K562 (cell line): ENCODE measurements around the gene RGMB. TPM values are rescaled to one million over a fixed set of nuclear protein-coding genes. Genes with fewer than 3 reads are reported as not detected.

Source experiments
- ATAC-seq: fragments of 200-7000 bp; cut with Tn5 transposase; 3 replicates; pipeline ENCODE4 v1.9.1; 2020; ENCODE audit warnings: moderate library complexity
- BruUV-seq: library from RNA; stranded (reverse); fragments of 400-500 nt; replicated peaks from 2 replicates; lab custom pipeline; 2021; lab: Mats Ljungman, UMichigan
- CTCF ChIA-PET: fragments of 300-600 bp; formaldehyde crosslinking; extraction: SDS; loops from one replicate; lab custom pipeline; 2021; ENCODE audit warnings: low intra/inter-chr PET ratio; lab: Yijun Ruan, JAX
- POLR2A ChIA-PET: fragments of 300-600, 350-650 bp; sonication (Branson Sonifier 250); formaldehyde crosslinking; extraction: SDS; loops from one replicate; lab custom pipeline; 2021; ENCODE audit warnings: antibody characterized with exemption, inconsistent platforms; lab: Yijun Ruan, JAX
- DNase-seq, 4 experiments: peaks; one replicate each; pipeline versions ENCODE4 v3.0.0 to v3.0.0-alpha.2; 2011 to 2018; ENCODE audit warnings: low spot score in 3 of 4, mixed read lengths in 3 of 4; ENCODE audit errors: extremely low read depth in 1 of 4
- FAIRE-seq: peaks from 2 replicates; lab custom pipeline; 2011; peaks lifted over from hg19 to GRCh38; lab: Jason Lieb, UNC
- H2AFZ ChIP-seq: 2 replicates; pipeline ENCODE4 v1.6.0; 2011; ENCODE audit warnings: low read depth, low read length, control low read depth, inconsistent platforms
- H3K27ac ChIP-seq: fragments of 200-600 bp; 3 replicates; pipeline ENCODE4 v1.8.0; 2011; ENCODE audit warnings: low read depth, mild to moderate bottlenecking, control low read depth, inconsistent platforms, low read length, moderate library complexity, mixed read lengths; ENCODE audit errors: extremely low read depth
- H3K27me3 ChIP-seq, 2 experiments: fragments of 300-600 bp in 1 of 2; 2 replicates in 1 of 2; 3 replicates in 1 of 2; pipeline versions ENCODE4 v1.6.0 to v1.8.0; 2011; ENCODE audit warnings: inconsistent platforms in 2 of 2, low read length in 2 of 2, mild to moderate bottlenecking in 1 of 2, mixed read lengths in 1 of 2, moderate library complexity in 1 of 2; ENCODE audit not compliant: control insufficient read depth in 2 of 2, insufficient read depth in 2 of 2
- H3K36me3 ChIP-seq: fragments of 300-600 bp; 3 replicates; pipeline ENCODE4 v1.8.0; 2011; ENCODE audit warnings: mild to moderate bottlenecking, low read length, inconsistent platforms; ENCODE audit not compliant: control insufficient read depth, insufficient read depth
- H3K4me1 ChIP-seq, 2 experiments: fragments of 200-600 bp in 1 of 2; replicated peaks in 1 of 2; 2 replicates in 1 of 2; 3 replicates in 1 of 2; pipeline versions ENCODE4 v1.5.1 to v1.8.0; 2011; ENCODE audit warnings: inconsistent platforms in 2 of 2, low read length in 2 of 2, mild to moderate bottlenecking in 1 of 2, mixed read lengths in 1 of 2, moderate library complexity in 1 of 2; ENCODE audit not compliant: control insufficient read depth in 2 of 2, insufficient read depth in 2 of 2
- H3K4me2 ChIP-seq: 2 replicates; pipeline ENCODE4 v1.6.1; 2011; ENCODE audit warnings: low read length, control low read depth, inconsistent platforms, mixed read lengths; ENCODE audit not compliant: insufficient read depth
- H3K4me3 ChIP-seq: fragments of 200-600 bp; sonication (generic), shearing (Covaris generic); 2 replicates; pipeline ENCODE4 v1.5.1; 2016; ENCODE audit warnings: control low read depth, inconsistent platforms
- H3K79me2 ChIP-seq: fragments of 200-600 bp; 3 replicates; pipeline ENCODE4 v1.8.0; 2011; ENCODE audit warnings: low read length, inconsistent platforms; ENCODE audit not compliant: control insufficient read depth, insufficient read depth
- H3K9ac ChIP-seq, 2 experiments: 2 replicates each; pipeline versions ENCODE4 v1.6.0 to v1.6.1; 2011; ENCODE audit warnings: low read depth in 2 of 2, low read length in 2 of 2, control low read depth in 1 of 2, inconsistent platforms in 1 of 2, mild to moderate bottlenecking in 1 of 2, mixed read lengths in 1 of 2; ENCODE audit not compliant: insufficient read depth in 1 of 2
- H3K9me1 ChIP-seq: one replicate; pipeline ENCODE4 v1.6.0; 2011; ENCODE audit warnings: inconsistent platforms, mild to moderate bottlenecking, low read length, moderate library complexity; ENCODE audit not compliant: control insufficient read depth, insufficient read depth
- H3K9me3 ChIP-seq: replicated peaks from 2 replicates; pipeline ENCODE4 v1.5.1; 2011; ENCODE audit warnings: low read depth, low read length, inconsistent platforms; ENCODE audit not compliant: control insufficient read depth, insufficient read depth
- H4K20me1 ChIP-seq: replicated peaks from 2 replicates; pipeline ENCODE4 v1.6.1; 2011; ENCODE audit warnings: low read length, inconsistent platforms, mixed read lengths; ENCODE audit not compliant: control insufficient read depth, insufficient read depth
- CHD4 ChIP-seq: fragments of 200-600 bp; sonication (generic); IDR thresholded peaks from 3 replicates; pipeline ENCODE4 v1.6.1; 2012; ENCODE audit warnings: low read depth, mild to moderate bottlenecking, mixed read lengths, low read length, inconsistent platforms; ENCODE audit not compliant: insufficient read depth, insufficient replicate concordance, poor library complexity, severe bottlenecking
- HCFC1 ChIP-seq: IDR thresholded peaks from 2 replicates; pipeline ENCODE4 v1.6.1; 2012; ENCODE audit warnings: low read depth, low read length, improper control_type of control experiment
- NKRF ChIP-seq: fragments of 450-650 bp; IDR thresholded peaks from 2 replicates; pipeline ENCODE4 v1.6.1; 2016; ENCODE audit warnings: borderline replicate concordance
- PRMT5 ChIP-seq: sonication (generic); formaldehyde crosslinking; IDR thresholded peaks from 2 replicates; pipeline ENCODE4 v1.5.0; 2020; ENCODE audit warnings: missing genetic modification reagents
- TEAD1 ChIP-seq, 2 experiments: fragments of 450-650 bp in 1 of 2; sonication (generic) in 1 of 2; formaldehyde crosslinking; IDR thresholded peaks; 2 replicates each; pipeline versions ENCODE4 v1.4.0 to v1.8.0; 2020 to 2022; ENCODE audit warnings: mild to moderate bottlenecking in 2 of 2, missing genetic modification reagents in 1 of 2
- ZNF444 ChIP-seq: fragments of 250-450 bp; sonication (Bioruptor Pico); IDR thresholded peaks from 2 replicates; pipeline ENCODE4 v1.4.0; 2020; ENCODE audit warnings: mild to moderate bottlenecking, moderate library complexity
- WGBS: fragments of 100-300 bp; shearing (Covaris generic); methylation state at CpG from one replicate; pipeline ENCODE4 v1.1.6; 2016; ENCODE audit warnings: low coverage, mixed read lengths; ENCODE audit not compliant: insufficient coverage; ENCODE audit errors: missing lambda C conversion rate; 5-methylcytosine and 5-hydroxymethylcytosine counted together
- in situ Hi-C: fragments of 300-500 bp; cut with MboI; formaldehyde crosslinking; loops from 4 replicates; pipeline ENCODE4 v1.15.0; 2018; ENCODE audit warnings: inconsistent platforms, mixed read lengths
- intact Hi-C: fragments of 100-400 bp; cut with micrococcal nuclease; formaldehyde crosslinking; loops from 2 replicates; pipeline ENCODE4 v1.14.2; 2022
- polyA plus RNA-seq, 8 experiments: library from polyadenylated mRNA; depleted of rRNA in 4 of 8; stranded (reverse) in 5 of 8; unstranded in 3 of 8; fragments of >200 nt; fragmentation: Nextera tagmentation in 2 of 8; fragmentation: Illumina TruSeq in 1 of 8; extraction: Ambion mirVana in 2 of 8; extraction: Trizol in 1 of 8; gene quantifications; 2 replicates each; pipeline versions ENCODE4 v1.2.1 to v1.2.3, GENCODE V29; 2011 to 2014; ENCODE audit warnings: inconsistent platforms in 1 of 8, missing spikeins in 1 of 8
- total RNA-seq, 7 experiments: library from RNA; depleted of rRNA in 6 of 7; stranded (reverse); fragments of >200 nt in 6 of 7; fragmentation: Illumina TruSeq in 2 of 7; extraction: Trizol in 2 of 7; gene quantifications; 2 replicates each; pipeline versions ENCODE4 v1.2.1 to v1.2.3, GENCODE V29; 2011 to 2021; ENCODE audit warnings: low replicate concordance in 1 of 7
- TF ChIP-seq, protein P1 (sequence below): fragments of 450-650 bp; formaldehyde crosslinking; IDR thresholded peaks from 2 replicates; pipeline ENCODE4 v1.4.0; 2022; ENCODE audit warnings: mild to moderate bottlenecking, moderate library complexity

Gene RGMB
- total and polyA plus RNA-seq, 9 of the 15 experiments (the other 6 are each of a cell fraction or from before 2014, with no cell fraction given) = 0.03 to 0.38 TPM; not detected in 7

GRCh38 chr5:98776066-98776705 is 2.7 kb downstream of the RGMB start:
- CTCF ChIA-PET = no interaction called here
- Histone ChIP-seq H3K4me3 (no peak overlapping the region), H3K9ac (no peak overlapping the region), H3K9me1 (no peaks in the 10 kb centered on the region), H4K20me1 (0 out of 2 replicates have a peak, but pooled peaks cover 2% of the 10 kb centered on the region), H3K27ac (no peak overlapping the region), H3K9me3 (no peaks in the 10 kb centered on the region), H3K4me2 (no peak overlapping the region), H3K27me3 (peaks cover 13 to 20% of the 10 kb centered on the region in 2 experiments; a peak in 4 of 5 replicates), H2AFZ (no peak overlapping the region), H3K36me3 (no peaks in the 10 kb centered on the region), H3K4me1 (peaks cover 0 to 16% of the 10 kb centered on the region in 2 experiments; a peak in 2 of 5 replicates), H3K79me2 (no peaks in the 10 kb centered on the region)
- intact Hi-C loops (no loop called here), in situ Hi-C loops (no loop called here)
- ATAC-seq = no peak
- no peak for FAIRE-seq
- WGBS = 5% methylated on average over 7 of the region's 7 CpGs
- no peak for TF ChIP-seq ZNF444
- no peak for TF ChIP-seq PRMT5 (CRISPR knock-in tag)
- no peak for DNase-seq
- BruUV-seq = no TSS peak
- POLR2A ChIA-PET = no interaction called here

DNA sequence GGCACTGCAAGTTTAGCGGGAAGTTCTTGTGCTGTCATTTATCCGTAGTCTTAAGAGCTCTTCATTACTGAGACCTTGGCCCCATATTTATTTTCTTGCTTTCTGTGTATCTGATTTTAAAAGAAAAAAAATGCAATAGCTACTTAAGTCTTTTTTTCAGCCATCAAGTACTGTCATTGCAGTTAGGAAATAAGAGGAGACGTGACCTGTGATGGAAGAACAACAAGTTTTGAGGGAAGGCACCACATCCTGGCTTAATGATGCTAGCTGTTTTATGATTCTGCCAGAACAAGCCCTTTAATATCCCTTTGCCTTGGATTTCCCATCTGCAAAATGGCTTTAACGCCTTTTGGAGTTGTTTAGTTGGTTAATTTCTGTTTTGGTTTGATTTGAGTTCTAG is 3.8 kb downstream of the RGMB start:
- H3K79me2 ChIP-seq = no peaks in the 10 kb centered on the region
- H2AFZ ChIP-seq = no peak overlapping the region
- CTCF ChIA-PET = no interaction called here
- DNase-seq = no peak
- 3% methylated on average over 4 of the region's 4 CpGs for WGBS
- BruUV-seq = no TSS peak
- H3K27me3 ChIP-seq = peaks cover 13 to 20% of the 10 kb centered on the region in 2 experiments; a peak in 4 of 5 replicates
- H3K9me3 ChIP-seq = no peaks in the 10 kb centered on the region
- POLR2A ChIA-PET = no interaction called here
- TF ChIP-seq NKRF = no peak
- TF ChIP-seq HCFC1 = no peak
- TF ChIP-seq, protein P1, sequence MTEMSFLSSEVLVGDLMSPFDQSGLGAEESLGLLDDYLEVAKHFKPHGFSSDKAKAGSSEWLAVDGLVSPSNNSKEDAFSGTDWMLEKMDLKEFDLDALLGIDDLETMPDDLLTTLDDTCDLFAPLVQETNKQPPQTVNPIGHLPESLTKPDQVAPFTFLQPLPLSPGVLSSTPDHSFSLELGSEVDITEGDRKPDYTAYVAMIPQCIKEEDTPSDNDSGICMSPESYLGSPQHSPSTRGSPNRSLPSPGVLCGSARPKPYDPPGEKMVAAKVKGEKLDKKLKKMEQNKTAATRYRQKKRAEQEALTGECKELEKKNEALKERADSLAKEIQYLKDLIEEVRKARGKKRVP = no peak
- no peak for TF ChIP-seq TEAD1 (CRISPR knock-in tag; IDR thresholded peaks at IDR 0.05)
- no peak for TF ChIP-seq CHD4
- H3K36me3 ChIP-seq = no peaks in the 10 kb centered on the region
- H3K4me2 ChIP-seq = no peak overlapping the region
- H3K4me3 ChIP-seq = no peak overlapping the region
- H3K27ac ChIP-seq = no peak overlapping the region
- no peak overlapping the region for H3K9ac ChIP-seq
- peaks cover 0 to 16% of the 10 kb centered on the region in 2 experiments; a peak in 2 of 5 replicates for H3K4me1 ChIP-seq
- intact Hi-C loops (no loop called here), in situ Hi-C loops (no loop called here)
- no peaks in the 10 kb centered on the region for H4K20me1 ChIP-seq
- H3K9me1 ChIP-seq = no peaks in the 10 kb centered on the region
- no peak for FAIRE-seq
- no peak for ATAC-seq
